GM12892 (cell line): Measurements from ENCODE around the gene C19orf81.

Experiments
- POLR2A ChIP-seq: IDR thresholded peaks from 2 replicates; pipeline ENCODE4 v1.6.1; 2011; ENCODE audit warnings: low read depth, low read length, control low read depth
- POLR2AphosphoS5 ChIP-seq: IDR thresholded peaks from 2 replicates; pipeline ENCODE4 v1.6.1; 2011; ENCODE audit warnings: low read depth, low read length, control low read depth
- TAF1 ChIP-seq: IDR thresholded peaks from 2 replicates; pipeline ENCODE4 v1.6.1; 2011; ENCODE audit warnings: low read depth, mild to moderate bottlenecking, control low read depth, low read length, borderline replicate concordance

- TF ChIP-seq TAF1: no peak
- no peak for TF ChIP-seq POLR2AphosphoS5
- no peak for TF ChIP-seq POLR2A
These were observed 586 bp upstream of the C19orf81 start for GRCh38 chr19:50648659-50649058.
